Measurements from ENCODE around the gene DICER1.
"Not testable (repeated sequence)": the region's sequence is repeated elsewhere in the genome, so short reads cannot be mapped to it uniquely, and the experiment has no call there.

DICER1 gene

GRCh38 chr14:95183532-95184412, 26.4 kb upstream of the DICER1 start:
- Histone ChIP-seq H3K27ac (peak overlapping the region in 1 of 2 donors; percentile 33), H3K9me3 (no peaks in the 10 kb centered on the region), H3K27me3 (no peaks in the 10 kb centered on the region), H3K36me3 (peaks cover 0 to 10% (median 4%) of the 10 kb centered on the region in 3 donors), H3K4me1 (peaks cover 0 to 17% (median 5%) of the 10 kb centered on the region in 4 donors), H3K4me3 (no peak overlapping the region)
- intact Hi-C loops (cut with DNase I; ENCODE audit: low total_unique reads) = no loop called here
- DNase-seq = no peak
- TF ChIP-seq CTCF (IDR thresholded peaks at IDR 0.05) = no peak

GRCh38 chr14:95183082-95183481, 25.8 kb upstream of the DICER1 start:
- no peak overlapping the region for H3K27ac ChIP-seq
- TF ChIP-seq CTCF (IDR thresholded peaks at IDR 0.05) = no peak
- peaks cover 0 to 17% (median 5%) of the 10 kb centered on the region in 4 donors for H3K4me1 ChIP-seq
- intact Hi-C loops (cut with DNase I; ENCODE audit: low total_unique reads) = no loop called here
- no peak for DNase-seq
- H3K27me3 ChIP-seq = no peaks in the 10 kb centered on the region
- no peak overlapping the region for H3K4me3 ChIP-seq
- H3K36me3 ChIP-seq = peaks cover 0 to 10% (median 4%) of the 10 kb centered on the region in 3 donors
- no peaks in the 10 kb centered on the region for H3K9me3 ChIP-seq

DNA sequence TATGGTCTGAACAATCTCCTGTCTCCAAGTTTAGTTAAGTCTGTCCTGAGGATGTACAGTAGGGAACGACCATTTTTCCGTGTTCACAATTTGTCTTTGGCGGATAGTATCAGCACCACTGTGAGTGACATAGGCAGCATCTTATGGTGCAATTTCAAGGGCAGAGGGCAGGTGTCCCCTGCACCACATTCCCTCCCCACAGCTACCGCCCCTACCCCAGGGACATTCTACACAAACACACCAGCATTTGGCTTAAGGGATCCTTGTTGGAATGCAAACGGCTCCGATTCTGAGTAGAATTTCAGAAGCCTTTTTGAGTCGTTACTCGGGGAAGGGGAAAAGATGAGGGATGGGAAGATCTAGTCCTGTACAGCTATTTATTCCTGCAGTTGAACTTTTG, 25.1 kb upstream of the DICER1 start:
- no peak for DNase-seq
- Histone ChIP-seq H3K27me3 (no peaks in the 10 kb centered on the region), H3K27ac (no peak overlapping the region), H3K4me3 (no peak overlapping the region), H3K9me3 (no peaks in the 10 kb centered on the region), H3K4me1 (peaks cover 0 to 17% (median 5%) of the 10 kb centered on the region in 4 donors), H3K36me3 (peaks cover 0 to 4% (median 4%) of the 10 kb centered on the region in 3 donors)
- TF ChIP-seq CTCF (IDR thresholded peaks at IDR 0.05) = no peak
- intact Hi-C loops (cut with DNase I; ENCODE audit: low total_unique reads) = no loop called here

DNA sequence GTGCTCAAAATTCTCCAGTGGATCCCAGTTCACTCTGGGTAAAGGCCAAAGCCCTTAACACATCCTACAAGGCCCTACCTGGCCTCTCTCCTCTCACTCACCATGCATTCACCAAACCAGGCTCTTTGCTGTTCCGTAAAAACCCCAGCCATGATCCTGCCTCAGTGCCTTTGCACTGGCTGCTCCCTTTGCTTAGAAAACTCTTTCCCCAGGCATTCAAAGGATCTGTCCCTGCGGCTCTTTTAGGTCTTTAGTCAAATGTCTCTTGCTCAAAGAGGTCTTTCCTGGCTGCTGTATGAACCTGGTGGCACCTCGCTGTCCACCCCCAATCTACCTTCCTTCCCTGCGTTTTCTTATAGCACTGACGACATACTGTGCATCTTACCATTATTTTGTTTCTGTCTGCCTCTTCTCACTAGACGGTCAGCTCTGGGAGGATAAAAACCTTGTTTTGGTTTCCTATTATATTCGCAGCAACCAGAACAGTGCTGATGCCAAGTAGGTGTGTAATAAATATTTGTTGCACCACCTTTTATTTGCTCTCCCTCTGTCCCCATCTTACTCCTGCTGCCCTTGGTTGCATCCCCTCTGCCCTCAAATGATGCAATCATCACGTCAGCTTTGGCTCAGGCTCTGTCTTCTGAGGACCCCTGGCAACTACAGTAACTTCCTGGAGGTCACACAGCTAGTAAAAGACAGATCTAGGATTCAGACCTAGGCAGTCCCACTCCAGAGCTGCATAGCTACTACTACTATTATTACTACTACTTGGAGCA, 23.8 kb upstream of the DICER1 start:
- Histone ChIP-seq H3K4me3 (no peak overlapping the region), H3K4me1 (peaks cover 0 to 17% (median 5%) of the 10 kb centered on the region in 4 donors), H3K9me3 (no peaks in the 10 kb centered on the region), H3K36me3 (peaks cover 0 to 4% (median 4%) of the 10 kb centered on the region in 3 donors), H3K27me3 (no peaks in the 10 kb centered on the region), H3K27ac (no peak overlapping the region)
- intact Hi-C loops (cut with DNase I; ENCODE audit: low total_unique reads) = no loop called here
- DNase-seq = no peak
- no peak for TF ChIP-seq CTCF (IDR thresholded peaks at IDR 0.05)

DNA sequence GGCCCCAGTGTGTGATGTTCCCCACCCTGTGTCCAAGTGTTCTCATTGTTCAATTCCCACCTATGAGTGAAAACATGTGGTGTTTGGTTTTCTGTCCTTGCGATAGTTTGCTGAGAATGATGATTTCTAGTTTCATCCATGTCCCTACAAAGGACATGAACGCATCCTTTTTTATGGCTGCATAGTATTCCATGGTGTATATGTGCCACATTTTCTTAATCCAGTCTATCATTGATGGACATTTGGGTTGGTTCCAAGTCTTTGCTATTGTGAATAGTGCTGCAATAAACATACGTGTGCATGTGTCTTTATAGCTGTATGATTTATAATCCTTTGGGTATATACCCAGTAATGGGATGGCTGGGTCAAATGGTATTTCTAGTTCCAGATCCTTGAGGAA, 18.3 kb upstream of the DICER1 start:
- H3K9me3 ChIP-seq; H3K27me3 ChIP-seq; H3K4me3 ChIP-seq; DNase-seq; intact Hi-C loops (cut with DNase I; ENCODE audit: low total_unique reads); H3K4me1 ChIP-seq; H3K36me3 ChIP-seq; H3K27ac ChIP-seq: not testable (repeated sequence)
